Smooth muscle cell (in vitro differentiated cells): ENCODE measurements around the gene ETV6. TPM values are rescaled to one million over a fixed set of nuclear protein-coding genes. Genes with fewer than 3 reads are reported as not detected.

ENCODE experiments used
- DNase-seq: peaks from one replicate; lab custom pipeline; 2025; ENCODE audit not compliant: unreplicated experiment; lab: John Stamatoyannopoulos, UW
- H2AFZ ChIP-seq: fragments of 200-600 bp; sonication (generic); 2 replicates; pipeline ENCODE4 v1.6.0; 2016; ENCODE audit warnings: antibody characterized with exemption, low read depth, mild to moderate bottlenecking
- H3F3A ChIP-seq: fragments of 200-600 bp; sonication (generic); 2 replicates; pipeline ENCODE4 v1.6.0; 2017; ENCODE audit warnings: antibody characterized with exemption, low read depth
- H3K27ac ChIP-seq: fragments of 200-600 bp; sonication (generic); 2 replicates; pipeline ENCODE4 v1.5.1; 2016; ENCODE audit warnings: low read depth, mild to moderate bottlenecking
- H3K27me3 ChIP-seq: fragments of 200-600 bp; sonication (generic); 2 replicates; pipeline ENCODE4 v1.6.1; 2016; ENCODE audit warnings: low read depth, mild to moderate bottlenecking
- H3K36me3 ChIP-seq: fragments of 200-600 bp; sonication (generic); 2 replicates; pipeline ENCODE4 v1.5.1; 2016; ENCODE audit warnings: low read depth
- H3K4me1 ChIP-seq: fragments of 200-600 bp; sonication (generic); 2 replicates; pipeline ENCODE4 v1.5.1; 2016; ENCODE audit warnings: low read depth
- H3K4me2 ChIP-seq: fragments of 200-600 bp; sonication (generic); 2 replicates; pipeline ENCODE4 v1.6.0; 2016; ENCODE audit warnings: mild to moderate bottlenecking
- H3K4me3 ChIP-seq: fragments of 200-600 bp; sonication (generic); 2 replicates; pipeline ENCODE4 v1.5.1; 2016; ENCODE audit warnings: mild to moderate bottlenecking
- H3K79me2 ChIP-seq: fragments of 200-600 bp; sonication (generic); 2 replicates; pipeline ENCODE4 v1.6.0; 2016; ENCODE audit warnings: low read depth, mild to moderate bottlenecking
- H3K9ac ChIP-seq: fragments of 200-600 bp; sonication (generic); 2 replicates; pipeline ENCODE4 v1.6.0; 2016; ENCODE audit warnings: low read depth
- H3K9me3 ChIP-seq: fragments of 200-600 bp; sonication (generic); replicated peaks from 2 replicates; pipeline ENCODE4 v1.5.1; 2016; ENCODE audit warnings: low read depth
- H4K20me1 ChIP-seq: fragments of 200-600 bp; sonication (generic); 2 replicates; pipeline ENCODE4 v1.6.0; 2016; ENCODE audit warnings: low read depth
- CTCF ChIP-seq: fragments of 200-600 bp; sonication (generic); IDR thresholded peaks from 2 replicates; pipeline ENCODE4 v1.5.1; 2017; ENCODE audit warnings: borderline replicate concordance, mild to moderate bottlenecking, antibody characterized with exemption; ENCODE audit not compliant: insufficient read depth, poor library complexity, severe bottlenecking
- WGBS: methylation state at CpG from one replicate; pipeline ENCODE4 v1.1.7; 2016; ENCODE audit warnings: low lambda C conversion rate; 5-methylcytosine and 5-hydroxymethylcytosine counted together
- polyA plus RNA-seq: library from polyadenylated mRNA; unstranded; fragments of >200 nt; fragmentation: Nextera tagmentation; extraction: Ambion mirVana; gene quantifications from 2 replicates; pipeline ENCODE4 v1.2.1, GENCODE V29; 2016
- total RNA-seq: library from RNA; depleted of rRNA; stranded (reverse); fragments of >200 nt; gene quantifications from 2 replicates; pipeline ENCODE4 v1.2.3, GENCODE V29; 2014

ETV6 gene
- total and polyA plus RNA-seq, 2 experiments from 2014 or later = 11.5 to 23.8 TPM

- Histone ChIP-seq H3K4me3 (no peak overlapping the region), H2AFZ (no peak overlapping the region), H3K9me3 (no peaks in the 10 kb centered on the region), H3K36me3 (peaks cover 16% of the 10 kb centered on the region), H3K4me2 (peak overlapping the region; percentile 35), H3K4me1 (peaks cover 17% of the 10 kb centered on the region), H4K20me1 (no peaks in the 10 kb centered on the region), H3K27me3 (no peaks in the 10 kb centered on the region), H3K79me2 (peaks cover 10% of the 10 kb centered on the region), H3K27ac (peak overlapping the region; percentile 87), H3F3A (peaks cover 10% of the 10 kb centered on the region), H3K9ac (peak overlapping the region; percentile 39)
- DNase-seq = no peak
- no peak for TF ChIP-seq CTCF
- 87% methylated on average over 7 of the region's 7 CpGs for WGBS
Observed at GRCh38 chr12:11861864-11862600, 212.6 kb downstream of the ETV6 start.

- no peak for TF ChIP-seq CTCF
- Histone ChIP-seq H3K79me2 (peaks cover 17% of the 10 kb centered on the region), H3K9ac (peak overlapping the region; percentile 39), H3K4me1 (peaks cover 17% of the 10 kb centered on the region), H2AFZ (no peak overlapping the region), H3K9me3 (no peaks in the 10 kb centered on the region), H4K20me1 (no peaks in the 10 kb centered on the region), H3K4me2 (peak overlapping the region; percentile 35), H3K27me3 (no peaks in the 10 kb centered on the region), H3K36me3 (peaks cover 17% of the 10 kb centered on the region), H3F3A (peaks cover 10% of the 10 kb centered on the region), H3K27ac (peak overlapping the region; percentile 87), H3K4me3 (no peak overlapping the region)
- WGBS = 43% methylated on average over 5 of the region's 5 CpGs
- no peak for DNase-seq
Observed at GRCh38 chr12:11862798-11863197, 213.3 kb downstream of the ETV6 start.

GRCh38 chr12:11863478-11863906, 214.0 kb downstream of the ETV6 start:
- Histone ChIP-seq H3K79me2 (peaks cover 19% of the 10 kb centered on the region), H4K20me1 (no peaks in the 10 kb centered on the region), H3F3A (peaks cover 10% of the 10 kb centered on the region), H3K27ac (peak overlapping the region; percentile 87), H3K4me2 (peak overlapping the region; percentile 35), H3K9me3 (no peaks in the 10 kb centered on the region), H3K9ac (peak overlapping the region; percentile 39), H3K36me3 (peaks cover 17% of the 10 kb centered on the region), H3K27me3 (no peaks in the 10 kb centered on the region), H3K4me3 (no peak overlapping the region), H2AFZ (no peak overlapping the region), H3K4me1 (peaks cover 17% of the 10 kb centered on the region)
- WGBS = 36% methylated on average over 5 of the region's 5 CpGs
- no peak for TF ChIP-seq CTCF
- no peak for DNase-seq

- Histone ChIP-seq H3K36me3 (peaks cover 17% of the 10 kb centered on the region), H3K79me2 (peaks cover 22% of the 10 kb centered on the region), H3K27me3 (no peaks in the 10 kb centered on the region), H2AFZ (no peak overlapping the region), H3K4me3 (no peak overlapping the region), H3K9ac (peak overlapping the region; percentile 39), H4K20me1 (no peaks in the 10 kb centered on the region), H3F3A (peaks cover 10% of the 10 kb centered on the region), H3K4me1 (peaks cover 17% of the 10 kb centered on the region), H3K9me3 (no peaks in the 10 kb centered on the region), H3K4me2 (peak overlapping the region; percentile 35), H3K27ac (peak overlapping the region; percentile 87)
- no peak for DNase-seq
- WGBS = 43% methylated on average over 3 of the region's 3 CpGs
- no peak for TF ChIP-seq CTCF
Observed at GRCh38 chr12:11863988-11864387, 214.5 kb downstream of the ETV6 start.
